ENCODE measurements around the gene MAP3K8.
"Not testable (repeated sequence)": the region's sequence is repeated elsewhere in the genome, so short reads cannot be mapped to it uniquely, and the experiment has no call there.

Gene MAP3K8

DNA sequence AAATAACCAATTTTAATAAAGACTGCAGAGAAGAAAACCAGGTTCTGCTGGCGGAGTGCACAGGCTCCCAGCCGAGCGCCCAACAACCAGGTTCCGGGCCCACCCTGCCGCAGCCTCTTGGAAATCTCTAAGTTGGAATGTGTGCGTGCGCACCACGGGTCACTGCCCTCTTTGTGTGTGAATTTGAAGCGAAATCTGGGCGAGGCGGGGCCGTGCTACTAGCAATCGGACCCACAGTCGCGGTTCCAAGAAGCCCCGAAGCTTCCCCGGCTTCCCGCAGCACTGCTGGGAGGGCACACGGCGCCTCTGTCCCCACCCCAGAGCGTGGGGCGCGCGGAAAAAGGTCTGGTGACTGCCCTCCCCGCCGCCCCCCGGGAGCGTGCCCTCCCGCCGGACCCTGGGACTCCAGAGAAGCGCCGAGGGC, 666 bp upstream of the MAP3K8 start:
- no CpG with 5 or more reads among the region's 32 CpGs for WGBS, 2 donors (ENCODE audit: extremely low coverage in 2 of 2, insufficient read length in 2 of 2, insufficient replicate concordance in 1 of 2)
- H2BK5ac ChIP-seq (ENCODE audit: low read length), result peak overlapping the region; percentile 100

DNA sequence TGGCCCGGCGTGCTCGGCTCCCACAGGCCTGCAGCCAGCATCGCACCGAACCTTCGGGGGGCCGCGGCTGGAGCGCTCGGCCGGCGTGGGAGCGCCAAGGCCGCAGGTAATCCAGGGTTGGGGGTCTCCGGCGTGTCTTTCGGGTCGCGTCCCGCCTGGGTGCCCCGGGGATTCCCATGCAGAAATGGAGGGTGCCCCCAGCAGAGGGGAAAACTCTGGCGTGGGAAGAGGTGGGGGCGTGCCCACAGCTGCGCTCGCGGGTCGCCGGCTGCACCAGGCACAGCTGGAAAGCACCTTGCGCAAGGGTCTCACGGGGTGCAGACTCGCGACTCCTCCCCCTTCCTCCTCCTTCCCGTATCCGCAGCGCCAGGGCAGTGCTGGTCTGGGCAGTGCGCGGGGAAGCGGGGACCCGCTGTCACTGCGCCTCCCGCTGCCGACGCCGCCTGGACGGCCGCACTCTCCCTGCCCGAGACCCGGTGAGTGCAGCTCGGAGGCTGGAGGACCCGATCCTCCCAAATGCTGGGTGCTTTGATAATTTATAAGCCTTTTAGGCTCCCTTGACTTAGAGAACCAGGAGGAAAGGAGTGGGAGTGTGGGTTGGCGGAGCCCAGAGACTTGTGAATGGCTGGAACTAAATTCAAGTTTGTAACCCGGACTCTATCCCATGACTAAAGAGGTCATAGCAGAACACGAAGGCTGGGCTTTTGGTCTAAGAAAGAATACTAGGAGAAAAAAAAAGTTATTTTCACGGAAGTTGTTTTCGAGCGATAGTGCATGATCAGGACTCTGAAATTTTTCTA, 489 bp downstream of the MAP3K8 start:
- H3K4me3 ChIP-seq (ENCODE audit: low read length in 2 of 2), result peak overlapping the region; percentile 82
- peak overlapping the region; percentile 98 for H3K18ac ChIP-seq (ENCODE audit: low read length)
- no peak overlapping the region for H4K91ac ChIP-seq (ENCODE audit: low read depth, low read length, poor library complexity)
- H2BK5ac ChIP-seq (ENCODE audit: low read length), result peak overlapping the region; percentile 100
- H3K9ac ChIP-seq (ENCODE audit: low read depth, low read length, poor library complexity), result peak overlapping the region; percentile 96
- H3K14ac ChIP-seq (ENCODE audit: low read length), result peak overlapping the region; percentile 43
- no peaks in the 10 kb centered on the region for H3K27me3 ChIP-seq (ENCODE audit: control insufficient read depth in 3 of 3, insufficient read depth in 3 of 3, low read depth in 1 of 3, low read length in 3 of 3)
- peak overlapping the region; percentile 95 for H2BK15ac ChIP-seq (ENCODE audit: low read length)
- peaks cover 19 to 30% of the 10 kb centered on the region in 2 donors for H3K4me1 ChIP-seq (ENCODE audit: control insufficient read depth in 2 of 2, insufficient read depth in 1 of 2, low read depth in 1 of 2, low read length in 2 of 2)
- peaks cover 2 to 4% of the 10 kb centered on the region in 2 donors for H3K36me3 ChIP-seq (replicated peaks in 1 of 2; ENCODE audit: control insufficient read depth in 2 of 2, insufficient read depth in 2 of 2, low read length in 2 of 2)
- H2BK120ac ChIP-seq (ENCODE audit: low read depth, low read length), result peak overlapping the region; percentile 76
- H3K23ac ChIP-seq (ENCODE audit: low read depth, low read length, poor library complexity), result peak overlapping the region; percentile 98
- no peak overlapping the region for H3K4ac ChIP-seq (ENCODE audit: low read length)
- peak overlapping the region; percentile 99 for H2AFZ ChIP-seq (ENCODE audit: low read length)
- H2AK5ac ChIP-seq (ENCODE audit: low read depth, low read length), result no peak overlapping the region
- H3K4me2 ChIP-seq (ENCODE audit: insufficient read depth, low read length, poor library complexity, severe bottlenecking), result peak overlapping the region; percentile 89
- H4K8ac ChIP-seq (ENCODE audit: low read depth, low read length), result no peak overlapping the region
- peak; percentile 45 for DNase-seq (ENCODE audit: low spot score)
- peak overlapping the region; percentile 31 for H2BK12ac ChIP-seq (ENCODE audit: low read length)
- no CpG with 5 or more reads among the region's 56 CpGs for WGBS, 2 donors (ENCODE audit: extremely low coverage in 2 of 2, insufficient read length in 2 of 2, insufficient replicate concordance in 1 of 2)
- H3K9me3 ChIP-seq (replicated peaks in 1 of 2; ENCODE audit: control insufficient read depth in 2 of 2, insufficient read depth in 1 of 2, low read depth in 1 of 2, low read length in 2 of 2), result no peaks in the 10 kb centered on the region
- peak overlapping the region; percentile 99 for H3K27ac ChIP-seq (replicated peaks; ENCODE audit: low read length)
- H3K79me1 ChIP-seq (ENCODE audit: low read depth, low read length), result no peaks in the 10 kb centered on the region

More for the DNA sequence above, 666 bp upstream of the MAP3K8 start:
- Histone ChIP-seq H3K18ac (ENCODE audit: low read length) (peak overlapping the region; percentile 99), H3K27ac (replicated peaks; ENCODE audit: low read length) (peak overlapping the region; percentile 99), H3K14ac (ENCODE audit: low read length) (no peak overlapping the region), H3K36me3 (replicated peaks in 1 of 2; ENCODE audit: control insufficient read depth in 2 of 2, insufficient read depth in 2 of 2, low read length in 2 of 2) (no peaks in the 10 kb centered on the region), H3K9ac (ENCODE audit: low read depth, low read length, poor library complexity) (peak overlapping the region; percentile 80), H4K91ac (ENCODE audit: low read depth, low read length, poor library complexity) (no peak overlapping the region), H3K4me1 (ENCODE audit: control insufficient read depth in 2 of 2, insufficient read depth in 1 of 2, low read depth in 1 of 2, low read length in 2 of 2) (peaks cover 19 to 30% of the 10 kb centered on the region in 2 donors), H4K8ac (ENCODE audit: low read depth, low read length) (no peak overlapping the region), H2BK120ac (ENCODE audit: low read depth, low read length) (peak overlapping the region; percentile 93), H2BK12ac (ENCODE audit: low read length) (no peak overlapping the region), H3K4me3 (ENCODE audit: low read length in 2 of 2) (peak overlapping the region; percentile 82 to 84), H3K4me2 (ENCODE audit: insufficient read depth, low read length, poor library complexity, severe bottlenecking) (peak overlapping the region; percentile 89), H3K27me3 (ENCODE audit: control insufficient read depth in 3 of 3, insufficient read depth in 3 of 3, low read depth in 1 of 3, low read length in 3 of 3) (no peaks in the 10 kb centered on the region), H2AFZ (ENCODE audit: low read length) (peak overlapping the region; percentile 99), H3K79me1 (ENCODE audit: low read depth, low read length) (no peaks in the 10 kb centered on the region), H3K23ac (ENCODE audit: low read depth, low read length, poor library complexity) (peak overlapping the region; percentile 98), H3K9me3 (replicated peaks in 1 of 2; ENCODE audit: control insufficient read depth in 2 of 2, insufficient read depth in 1 of 2, low read depth in 1 of 2, low read length in 2 of 2) (no peaks in the 10 kb centered on the region), H3K4ac (ENCODE audit: low read length) (no peak overlapping the region), H2BK15ac (ENCODE audit: low read length) (peak overlapping the region; percentile 74), H2AK5ac (ENCODE audit: low read depth, low read length) (peak overlapping the region; percentile 61)
- peak; percentile 84 for DNase-seq (ENCODE audit: low spot score)

DNA sequence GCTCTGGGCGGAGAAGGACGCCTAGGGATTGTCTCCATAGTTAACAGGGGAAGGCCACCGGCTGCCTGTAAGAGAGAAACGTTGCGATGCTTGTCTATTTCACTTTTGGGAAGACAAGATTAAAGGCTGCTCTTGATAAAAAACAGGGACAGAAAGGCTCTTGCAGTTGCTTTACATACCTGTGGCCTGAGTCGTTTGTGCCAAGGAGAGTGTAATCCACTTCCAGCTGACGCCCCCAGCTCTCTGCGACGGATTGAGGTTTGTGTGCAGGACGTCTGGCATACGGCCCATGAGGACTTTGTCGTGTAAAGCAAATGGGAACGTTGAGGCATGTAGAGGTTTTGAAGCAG, 1.1 kb downstream of the MAP3K8 start:
- peak overlapping the region; percentile 99 for H2AFZ ChIP-seq (ENCODE audit: low read length)
- H3K23ac ChIP-seq (ENCODE audit: low read depth, low read length, poor library complexity), result no peak overlapping the region
- no peak overlapping the region for H2BK120ac ChIP-seq (ENCODE audit: low read depth, low read length)
- peak overlapping the region; percentile 89 for H3K4me2 ChIP-seq (ENCODE audit: insufficient read depth, low read length, poor library complexity, severe bottlenecking)
- DNase-seq (ENCODE audit: low spot score), result no peak
- no peak overlapping the region for H4K8ac ChIP-seq (ENCODE audit: low read depth, low read length)
- H2BK12ac ChIP-seq (ENCODE audit: low read length), result no peak overlapping the region
- no peaks in the 10 kb centered on the region for H3K9me3 ChIP-seq (replicated peaks in 1 of 2; ENCODE audit: control insufficient read depth in 2 of 2, insufficient read depth in 1 of 2, low read depth in 1 of 2, low read length in 2 of 2)
- no peaks in the 10 kb centered on the region for H3K79me1 ChIP-seq (ENCODE audit: low read depth, low read length)
- WGBS, 2 donors (ENCODE audit: extremely low coverage in 2 of 2, insufficient read length in 2 of 2, insufficient replicate concordance in 1 of 2), result no CpG with 5 or more reads among the region's 13 CpGs
- peak overlapping the region; percentile 82 for H3K4me3 ChIP-seq (ENCODE audit: low read length in 2 of 2)
- H3K14ac ChIP-seq (ENCODE audit: low read length), result no peak overlapping the region
- no peak overlapping the region for H4K91ac ChIP-seq (ENCODE audit: low read depth, low read length, poor library complexity)
- no peak overlapping the region for H2AK5ac ChIP-seq (ENCODE audit: low read depth, low read length)
- H3K18ac ChIP-seq (ENCODE audit: low read length), result peak overlapping the region; percentile 37
- H2BK5ac ChIP-seq (ENCODE audit: low read length), result peak overlapping the region; percentile 100
- H3K4ac ChIP-seq (ENCODE audit: low read length), result no peak overlapping the region
- H3K4me1 ChIP-seq (ENCODE audit: control insufficient read depth in 2 of 2, insufficient read depth in 1 of 2, low read depth in 1 of 2, low read length in 2 of 2), result peaks cover 19 to 30% of the 10 kb centered on the region in 2 donors
- H3K9ac ChIP-seq (ENCODE audit: low read depth, low read length, poor library complexity), result no peak overlapping the region
- peaks cover 2 to 9% of the 10 kb centered on the region in 2 donors for H3K36me3 ChIP-seq (replicated peaks in 1 of 2; ENCODE audit: control insufficient read depth in 2 of 2, insufficient read depth in 2 of 2, low read length in 2 of 2)
- no peaks in the 10 kb centered on the region for H3K27me3 ChIP-seq (ENCODE audit: control insufficient read depth in 3 of 3, insufficient read depth in 3 of 3, low read depth in 1 of 3, low read length in 3 of 3)
- no peak overlapping the region for H3K27ac ChIP-seq (replicated peaks; ENCODE audit: low read length)
- no peak overlapping the region for H2BK15ac ChIP-seq (ENCODE audit: low read length)

DNA sequence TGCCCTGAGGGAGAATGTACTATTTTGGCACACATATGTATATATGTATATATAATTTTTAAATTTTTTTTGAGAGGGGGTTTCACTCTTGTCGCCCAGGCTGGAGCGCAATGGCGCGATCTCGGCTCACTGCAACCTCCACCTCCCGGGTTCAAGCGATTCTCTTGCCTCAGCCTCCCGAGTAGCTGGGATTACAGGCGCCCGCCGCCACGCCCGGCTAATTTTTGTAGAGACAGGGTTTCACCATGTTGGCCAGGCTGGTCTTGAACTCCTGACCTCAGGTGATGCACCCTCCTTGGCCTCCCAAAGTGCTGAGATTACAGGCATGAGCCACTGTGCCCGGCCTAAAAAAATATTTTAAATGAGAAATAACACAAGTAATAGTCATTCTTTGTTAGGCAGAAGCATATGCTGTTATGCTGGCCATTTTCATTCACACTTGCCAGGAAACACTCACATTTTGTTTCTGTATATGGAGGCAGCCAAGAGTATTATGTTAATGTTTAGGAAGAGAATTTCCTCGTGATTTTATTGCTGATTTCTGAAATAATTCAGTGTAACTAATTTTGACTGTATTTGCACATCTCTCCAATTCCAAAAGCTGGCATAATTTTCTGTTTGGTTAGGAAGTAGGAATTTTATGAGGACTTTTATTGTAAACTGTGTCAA, 1.6 kb downstream of the MAP3K8 start:
- WGBS, 2 donors (ENCODE audit: extremely low coverage in 2 of 2, insufficient read length in 2 of 2, insufficient replicate concordance in 1 of 2), result no CpG with 5 or more reads among the region's 15 CpGs
- H2AFZ ChIP-seq (ENCODE audit: low read length); H3K79me1 ChIP-seq (ENCODE audit: low read depth, low read length); H3K9me3 ChIP-seq (replicated peaks in 1 of 2; ENCODE audit: control insufficient read depth in 2 of 2, insufficient read depth in 1 of 2, low read depth in 1 of 2, low read length in 2 of 2); H2AK5ac ChIP-seq (ENCODE audit: low read depth, low read length); H4K91ac ChIP-seq (ENCODE audit: low read depth, low read length, poor library complexity); H3K4me2 ChIP-seq (ENCODE audit: insufficient read depth, low read length, poor library complexity, severe bottlenecking); DNase-seq (ENCODE audit: low spot score); H3K9ac ChIP-seq (ENCODE audit: low read depth, low read length, poor library complexity); H2BK120ac ChIP-seq (ENCODE audit: low read depth, low read length); H3K23ac ChIP-seq (ENCODE audit: low read depth, low read length, poor library complexity); H3K4ac ChIP-seq (ENCODE audit: low read length); H2BK15ac ChIP-seq (ENCODE audit: low read length); H3K14ac ChIP-seq (ENCODE audit: low read length); H3K27me3 ChIP-seq (ENCODE audit: control insufficient read depth in 3 of 3, insufficient read depth in 3 of 3, low read depth in 1 of 3, low read length in 3 of 3); H4K8ac ChIP-seq (ENCODE audit: low read depth, low read length); H3K27ac ChIP-seq (replicated peaks; ENCODE audit: low read length); H2BK12ac ChIP-seq (ENCODE audit: low read length); H2BK5ac ChIP-seq (ENCODE audit: low read length); H3K18ac ChIP-seq (ENCODE audit: low read length): not testable (repeated sequence)
- Histone ChIP-seq H3K36me3 (replicated peaks in 1 of 2; ENCODE audit: control insufficient read depth in 2 of 2, insufficient read depth in 2 of 2, low read length in 2 of 2) (peaks cover 2 to 13% of the 10 kb centered on the region in 2 donors), H3K4me3 (ENCODE audit: low read length in 2 of 2) (peak overlapping the region in 1 of 2 donors; percentile 82), H3K4me1 (ENCODE audit: control insufficient read depth in 2 of 2, insufficient read depth in 1 of 2, low read depth in 1 of 2, low read length in 2 of 2) (peaks cover 19 to 30% of the 10 kb centered on the region in 2 donors)

Measured in neuronal stem cell (in vitro differentiated cells).